Right hindlimb (tissue), 1 donor: ENCODE measurements around the gene EIF4G3.

ENCODE experiments used
- DNase-seq: peaks from one replicate; pipeline ENCODE4 v3.0.0-alpha.2; 2018

The EIF4G3 gene

GRCh38 chr1:21022279-21023040, 154.2 kb downstream of the EIF4G3 start:
- peak; percentile 46 for DNase-seq

- DNase-seq = no peak
Measured at GRCh38 chr1:21021311-21021710, 155.4 kb downstream of the EIF4G3 start.

DNA sequence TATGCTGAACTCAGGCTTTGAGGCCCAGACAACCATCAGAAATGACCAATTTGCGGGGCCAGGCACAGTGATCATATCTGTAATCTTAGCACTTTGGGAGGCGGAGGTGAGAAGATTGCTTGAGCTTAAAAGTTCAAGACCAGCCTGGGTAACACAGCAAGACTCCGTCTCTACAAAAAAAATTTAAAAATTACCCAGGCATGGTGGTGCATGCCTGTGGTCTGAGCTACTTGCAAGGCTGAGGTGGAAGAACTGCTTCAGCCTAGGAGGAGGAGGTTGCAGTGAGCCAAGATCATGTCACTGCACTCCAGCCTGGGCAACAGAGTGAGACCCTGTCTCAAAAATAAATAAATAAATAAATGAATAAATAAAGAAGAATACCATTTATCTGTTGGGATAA, 156.5 kb downstream of the EIF4G3 start:
- DNase-seq = no peak

GRCh38 chr1:21018673-21019072, 158.0 kb downstream of the EIF4G3 start:
- no peak for DNase-seq

DNA sequence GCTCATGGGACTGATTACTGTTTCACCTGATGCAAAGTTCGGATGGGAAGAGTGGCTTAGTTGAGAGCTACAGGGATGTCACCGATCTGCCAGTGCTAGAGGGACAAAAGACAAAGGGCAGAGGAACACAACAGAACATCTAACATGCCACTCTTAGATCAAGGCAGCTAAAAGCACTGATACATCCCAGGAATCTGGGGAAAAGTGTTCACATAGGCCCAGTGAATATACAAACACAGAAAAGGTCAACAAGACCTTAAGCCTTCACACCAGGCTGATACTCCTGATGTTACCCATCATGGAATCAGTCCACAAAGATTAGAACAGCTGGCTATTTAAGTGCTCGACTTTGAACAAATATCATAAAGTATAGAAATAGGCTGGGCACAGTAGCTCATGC, 163.2 kb downstream of the EIF4G3 start:
- no peak for DNase-seq

GRCh38 chr1:21012937-21013336, 163.8 kb downstream of the EIF4G3 start:
- DNase-seq = peak; percentile 55

DNA sequence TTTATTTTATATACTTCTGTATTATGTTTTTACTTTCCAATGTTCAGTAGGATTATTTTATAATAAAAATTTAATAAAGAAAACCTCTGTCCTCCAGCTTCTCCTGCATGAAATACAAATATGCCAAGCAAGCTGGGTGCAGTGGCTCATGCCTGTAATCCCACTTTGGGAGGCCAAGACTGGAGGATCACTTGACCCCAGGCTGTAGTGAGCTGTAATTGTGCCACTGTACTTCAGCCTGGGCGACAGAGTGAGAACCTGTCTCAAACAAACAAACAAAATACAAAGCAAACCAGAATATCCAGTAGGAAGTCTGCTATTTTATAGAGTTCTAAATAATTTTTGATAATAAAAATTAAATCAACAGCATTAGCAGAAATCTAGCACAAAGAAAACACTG, 168.8 kb downstream of the EIF4G3 start:
- DNase-seq = no peak

DNA sequence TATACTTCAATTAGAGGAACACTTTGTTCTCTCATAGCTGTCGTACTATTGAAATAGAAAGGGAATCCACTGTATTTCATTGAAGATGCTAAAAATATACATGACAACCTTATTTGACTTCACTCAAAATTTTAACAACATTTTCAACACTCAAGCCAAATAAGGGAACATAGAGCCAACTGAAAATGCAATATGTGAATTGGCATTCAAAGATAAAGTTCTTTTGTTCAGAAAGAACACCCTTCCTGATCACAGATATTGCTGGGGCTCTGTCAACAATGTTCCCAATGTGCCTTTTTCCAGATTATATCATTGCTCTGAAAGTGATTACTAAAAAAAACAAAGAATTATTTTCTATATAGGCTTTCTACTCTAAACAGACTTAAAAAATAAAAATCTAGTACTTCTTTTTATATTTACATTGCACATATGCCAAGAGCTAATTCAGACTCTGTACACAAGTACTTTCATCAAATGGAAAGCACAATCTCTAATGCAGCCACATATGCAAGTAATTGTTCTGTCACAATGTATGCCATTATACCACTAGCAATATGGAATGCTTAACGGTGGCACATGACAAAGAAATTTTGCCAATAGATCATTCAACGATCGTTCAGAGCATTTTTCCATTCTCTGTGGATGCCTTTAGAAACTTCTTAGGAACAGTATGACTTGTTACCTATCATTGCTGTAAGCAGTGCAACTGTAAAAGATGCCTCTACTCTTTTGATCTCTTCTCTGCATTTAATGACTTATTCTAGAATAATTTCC, 171.0 kb downstream of the EIF4G3 start:
- no peak for DNase-seq

DNA sequence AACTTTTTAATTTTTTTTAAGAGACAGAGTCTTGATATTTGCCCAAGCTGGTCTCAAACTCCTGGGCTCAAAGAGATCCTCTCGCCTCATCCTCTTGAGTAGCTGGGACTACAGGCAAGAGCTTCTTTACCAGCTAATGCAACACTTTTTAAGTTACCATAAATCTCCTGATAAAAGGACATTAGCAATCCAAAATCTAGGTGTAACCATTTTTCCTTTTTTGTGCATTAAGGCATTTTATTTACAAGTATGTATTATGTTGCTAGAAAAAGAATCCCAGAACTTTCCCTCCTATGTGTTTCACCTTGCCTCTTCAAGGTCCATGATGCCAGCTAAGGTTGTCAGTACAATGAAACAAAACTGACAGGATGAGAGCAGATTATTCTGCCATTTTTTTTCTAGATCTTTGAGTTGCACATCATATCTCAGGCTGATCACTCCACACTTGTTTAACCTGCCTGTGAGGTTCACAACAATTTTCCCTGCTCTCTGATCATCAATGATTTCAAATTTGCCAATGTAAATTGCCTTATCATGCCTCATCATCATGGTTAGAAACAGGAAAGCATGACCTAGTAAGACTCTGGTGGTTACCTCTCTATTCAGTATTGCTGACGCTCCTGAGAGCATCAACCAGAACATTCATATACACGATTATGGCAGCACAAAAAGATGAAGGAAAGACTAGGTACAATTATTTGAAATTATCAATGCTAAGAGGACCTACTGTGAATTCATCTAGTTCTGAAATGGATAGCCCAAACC, 173.2 kb downstream of the EIF4G3 start:
- no peak for DNase-seq

DNA sequence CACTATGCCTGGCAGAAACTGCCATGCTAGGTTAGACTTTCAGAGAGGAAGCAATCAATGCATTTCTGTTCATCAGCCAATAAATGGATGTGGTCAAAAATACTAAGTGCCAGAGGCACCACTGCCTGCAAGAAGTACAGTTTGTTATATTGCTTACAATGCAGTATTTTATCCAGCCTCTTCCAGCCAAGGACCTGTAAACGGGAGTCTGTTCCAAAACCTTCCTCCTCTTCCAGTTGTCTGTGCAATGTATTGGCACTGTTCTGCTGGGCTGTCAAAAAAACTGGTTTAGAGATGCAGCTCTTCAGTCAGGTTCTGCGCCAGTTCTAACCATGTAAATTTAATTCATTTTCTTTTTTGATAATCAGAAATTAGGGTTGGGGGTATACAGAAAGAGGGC, 175.7 kb downstream of the EIF4G3 start:
- no peak for DNase-seq

DNA sequence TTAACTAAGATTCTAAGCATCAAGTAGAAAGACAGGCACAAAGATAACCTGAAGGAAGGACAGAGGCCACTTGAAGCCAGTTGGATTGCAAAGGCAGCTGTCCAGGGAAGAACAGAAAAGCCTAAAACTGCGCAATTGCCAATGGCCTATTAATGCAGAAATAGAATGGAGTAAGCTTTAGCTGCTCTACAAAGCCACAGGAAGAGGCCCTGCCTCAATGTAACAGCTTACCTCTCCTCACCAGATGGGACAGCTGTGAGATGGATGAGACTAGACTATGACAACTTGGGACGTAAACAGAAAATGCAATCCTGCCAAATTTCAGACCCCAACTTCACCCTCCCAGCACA, 176.5 kb downstream of the EIF4G3 start:
- DNase-seq = no peak

DNA sequence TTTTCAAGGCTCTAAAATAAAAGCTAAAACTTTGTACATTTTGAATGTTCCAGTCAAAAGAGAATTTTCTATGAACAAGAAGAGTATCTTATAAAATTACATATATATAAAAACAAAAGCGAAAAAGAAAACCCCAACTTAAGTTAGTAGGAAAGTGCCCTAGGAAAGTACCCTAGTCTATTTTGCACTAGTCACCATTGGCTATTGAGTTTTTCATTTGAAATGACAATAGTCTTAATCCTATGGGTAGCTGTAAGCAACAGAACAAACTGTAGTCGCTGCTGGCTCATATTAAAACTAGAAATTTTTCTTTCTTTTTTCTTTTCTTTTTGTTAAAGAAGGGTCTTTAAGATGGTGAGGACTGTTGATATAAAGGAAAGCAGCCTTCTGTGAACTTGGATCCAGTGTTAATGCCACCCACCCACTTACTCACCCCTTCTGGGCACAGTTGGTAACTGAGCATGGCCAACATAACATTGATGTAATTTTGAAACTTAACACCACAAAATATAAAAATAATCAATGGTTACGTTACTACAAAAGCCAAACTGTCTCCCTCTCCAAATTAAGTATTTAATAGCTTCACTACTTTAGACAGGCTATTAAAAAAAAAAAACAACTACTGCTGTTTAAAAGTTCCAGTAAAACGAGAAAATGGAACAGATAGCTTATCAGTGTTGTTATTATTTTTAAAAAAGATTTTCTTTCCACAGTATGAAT, 177.0 kb downstream of the EIF4G3 start:
- no peak for DNase-seq

- no peak for DNase-seq
Measured at GRCh38 chr1:20998826-20999225, 177.9 kb downstream of the EIF4G3 start.

DNA sequence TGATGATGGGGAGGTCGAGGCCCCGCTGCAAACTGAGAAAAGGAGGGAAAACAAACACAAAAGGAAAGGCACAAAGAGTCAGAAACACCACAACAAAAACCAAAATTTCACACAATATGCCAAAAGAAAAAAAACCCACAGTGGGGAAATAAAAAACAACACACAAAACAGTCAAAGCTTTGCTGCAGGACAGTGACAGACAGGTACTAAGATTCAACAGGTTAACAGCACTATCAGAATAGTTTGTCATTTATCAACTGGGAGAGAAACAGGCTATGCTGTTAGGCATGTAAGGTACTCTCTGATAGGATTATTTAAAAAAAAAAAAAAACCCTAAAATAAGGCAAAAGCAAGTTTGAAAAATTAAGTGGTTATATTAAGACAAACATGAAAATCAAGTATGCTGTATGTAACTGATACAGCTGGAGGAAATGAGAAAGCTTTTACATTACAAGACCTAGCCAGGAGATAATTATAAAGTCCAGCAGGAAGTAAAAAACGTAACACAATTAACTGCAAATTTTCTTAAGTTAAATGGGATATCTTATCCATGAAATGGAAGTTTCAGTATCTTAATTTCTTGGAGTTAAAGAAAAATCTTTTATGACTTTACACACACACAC, 179.0 kb downstream of the EIF4G3 start:
- no peak for DNase-seq

DNA sequence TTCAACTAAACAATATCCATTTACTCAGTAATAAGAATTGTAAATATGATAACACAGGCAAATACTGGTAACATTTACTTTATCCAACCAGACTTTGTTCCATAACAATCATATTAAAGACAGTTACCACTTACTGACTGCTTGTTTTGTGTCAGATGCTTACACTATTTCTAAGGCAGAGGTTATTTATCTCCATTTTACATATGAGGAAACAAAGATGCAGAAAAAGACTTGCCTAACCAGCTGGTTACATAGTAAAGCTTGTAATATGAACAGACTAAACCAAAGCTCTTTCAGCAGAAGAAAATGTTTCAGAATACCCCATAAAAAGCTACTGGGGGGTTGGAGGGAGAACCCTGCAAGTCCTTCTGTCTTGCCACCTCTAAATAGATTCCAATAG, 180.1 kb downstream of the EIF4G3 start:
- no peak for DNase-seq

DNA sequence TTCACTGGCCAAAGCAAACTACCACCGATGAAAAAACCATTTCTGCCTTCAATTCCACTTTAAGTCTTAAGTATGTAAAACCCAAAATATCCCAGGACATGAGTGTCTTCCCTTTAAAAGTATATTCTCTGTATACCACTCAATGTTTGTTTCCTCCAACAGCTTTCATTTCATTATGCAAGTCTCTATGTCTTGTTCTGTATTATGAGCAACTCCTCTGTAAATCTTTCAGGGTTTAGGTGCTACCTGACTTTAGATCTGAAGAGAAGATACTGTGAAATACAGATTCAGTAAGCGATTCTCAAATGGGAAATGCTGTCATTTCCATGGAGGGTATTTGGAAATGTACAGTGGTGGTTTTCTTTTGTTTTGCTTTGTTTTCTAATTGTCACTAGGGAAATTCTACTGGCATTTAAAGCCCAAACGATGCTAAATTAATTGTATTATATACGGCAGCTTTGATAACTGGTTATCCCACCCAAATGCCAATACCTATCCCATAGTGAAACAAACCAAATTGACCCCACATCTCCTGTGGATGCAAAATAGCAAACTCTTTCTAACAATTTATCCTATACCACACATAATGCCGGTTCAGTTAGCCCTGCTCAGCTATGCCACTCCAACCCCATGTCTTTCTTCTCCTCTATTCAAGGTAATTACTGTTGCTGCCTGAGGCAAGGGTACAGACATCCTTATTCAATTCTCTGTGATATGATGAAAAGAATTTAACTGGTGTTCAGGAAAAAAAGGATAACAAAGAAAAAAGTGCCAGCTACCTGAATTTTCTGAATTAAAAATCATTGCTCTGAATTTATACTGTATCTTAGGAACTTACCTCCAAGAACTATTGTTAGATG, 182.8 kb downstream of the EIF4G3 start:
- no peak for DNase-seq

GRCh38 chr1:20992322-20993056, 184.2 kb downstream of the EIF4G3 start:
- DNase-seq = no peak

- no peak for DNase-seq
Measured at GRCh38 chr1:20988943-20989342, 187.8 kb downstream of the EIF4G3 start.

- DNase-seq = no peak
Measured at GRCh38 chr1:20987831-20988825, 188.6 kb downstream of the EIF4G3 start.
